ENCODE data around the gene TCEA2. TPM values are rescaled to one million over a fixed set of nuclear protein-coding genes. Genes with fewer than 3 reads are reported as not detected.

Gene TCEA2
- total RNA-seq, 2 donors from 2014 or later, result 17.8 to 25.5 TPM

DNA sequence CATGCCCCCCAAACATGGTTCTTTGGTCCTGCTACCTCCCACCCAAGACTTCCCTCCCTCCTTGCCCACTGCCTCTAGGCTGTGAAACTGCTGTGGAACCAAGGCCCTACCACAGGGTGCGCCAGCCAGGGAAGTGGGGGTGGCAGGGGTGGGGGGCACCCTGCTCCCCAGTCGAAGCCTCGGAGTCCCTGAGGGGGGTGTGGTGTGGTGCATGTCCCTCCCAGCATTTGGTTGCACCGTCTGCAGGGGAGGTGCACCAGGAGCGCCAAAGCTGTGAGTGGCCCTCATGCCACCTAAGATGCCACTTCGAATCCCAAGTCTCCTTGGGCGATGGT is 14.5 kb downstream of the TCEA2 start:
- DNase-seq (ENCODE audit: low spot score), result no peak
- peak overlapping the region in 1 of 2 donors; percentile 16 for H3K4me3 ChIP-seq
- no peaks in the 10 kb centered on the region for H3K9me3 ChIP-seq
- no peaks in the 10 kb centered on the region for H3K27me3 ChIP-seq
- no peak overlapping the region for H3K27ac ChIP-seq
- TF ChIP-seq, protein P1, sequence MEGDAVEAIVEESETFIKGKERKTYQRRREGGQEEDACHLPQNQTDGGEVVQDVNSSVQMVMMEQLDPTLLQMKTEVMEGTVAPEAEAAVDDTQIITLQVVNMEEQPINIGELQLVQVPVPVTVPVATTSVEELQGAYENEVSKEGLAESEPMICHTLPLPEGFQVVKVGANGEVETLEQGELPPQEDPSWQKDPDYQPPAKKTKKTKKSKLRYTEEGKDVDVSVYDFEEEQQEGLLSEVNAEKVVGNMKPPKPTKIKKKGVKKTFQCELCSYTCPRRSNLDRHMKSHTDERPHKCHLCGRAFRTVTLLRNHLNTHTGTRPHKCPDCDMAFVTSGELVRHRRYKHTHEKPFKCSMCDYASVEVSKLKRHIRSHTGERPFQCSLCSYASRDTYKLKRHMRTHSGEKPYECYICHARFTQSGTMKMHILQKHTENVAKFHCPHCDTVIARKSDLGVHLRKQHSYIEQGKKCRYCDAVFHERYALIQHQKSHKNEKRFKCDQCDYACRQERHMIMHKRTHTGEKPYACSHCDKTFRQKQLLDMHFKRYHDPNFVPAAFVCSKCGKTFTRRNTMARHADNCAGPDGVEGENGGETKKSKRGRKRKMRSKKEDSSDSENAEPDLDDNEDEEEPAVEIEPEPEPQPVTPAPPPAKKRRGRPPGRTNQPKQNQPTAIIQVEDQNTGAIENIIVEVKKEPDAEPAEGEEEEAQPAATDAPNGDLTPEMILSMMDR (IDR thresholded peaks at IDR 0.05), result no peak
- H3K36me3 ChIP-seq, result peaks cover 14% of the 10 kb centered on the region
- peaks cover 0 to 43% of the 10 kb centered on the region in 2 donors for H3K4me1 ChIP-seq

DNA sequence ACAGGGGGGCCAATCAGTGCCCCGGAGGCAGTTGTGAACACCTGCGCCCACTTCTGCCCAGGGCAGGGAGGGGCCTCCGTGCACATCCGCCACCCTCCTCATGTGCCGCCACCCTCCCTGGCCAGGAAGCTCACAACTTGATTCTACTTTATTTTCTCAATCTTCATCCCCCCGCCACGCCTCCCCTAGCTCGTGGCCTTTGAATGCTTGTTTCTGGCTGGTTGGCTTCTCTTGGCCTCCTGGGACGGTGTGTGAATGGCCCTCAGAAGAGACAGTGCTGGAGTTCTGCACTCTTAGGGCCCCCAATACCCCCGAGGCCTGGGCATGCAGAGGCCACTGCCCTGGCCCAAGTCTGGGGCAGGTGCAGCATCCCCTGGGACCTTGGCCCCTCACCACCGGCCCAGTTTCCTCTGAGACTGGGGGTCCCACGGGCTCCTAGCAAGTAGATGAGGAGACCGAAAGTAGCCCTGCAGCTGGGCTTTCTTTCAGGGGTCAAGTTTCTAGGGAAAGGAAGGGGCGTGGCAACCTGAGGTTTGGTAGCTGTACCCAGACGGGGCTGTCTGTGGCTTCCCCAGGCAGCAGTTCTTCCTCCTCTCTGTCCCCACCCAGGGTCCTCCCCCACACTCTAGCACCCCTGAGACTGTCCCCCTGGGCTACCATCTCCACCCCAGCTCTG is 15.0 kb downstream of the TCEA2 start:
- peaks cover 0 to 48% of the 10 kb centered on the region in 2 donors for H3K4me1 ChIP-seq
- H3K27me3 ChIP-seq, result no peaks in the 10 kb centered on the region
- H3K9me3 ChIP-seq, result no peaks in the 10 kb centered on the region
- peaks cover 10% of the 10 kb centered on the region for H3K36me3 ChIP-seq
- DNase-seq (ENCODE audit: low spot score), result no peak
- H3K27ac ChIP-seq, result no peak overlapping the region
- peak overlapping the region; percentile 72 to 84 for H3K4me3 ChIP-seq
- TF ChIP-seq, protein P1 (IDR thresholded peaks at IDR 0.05), result no peak

DNA sequence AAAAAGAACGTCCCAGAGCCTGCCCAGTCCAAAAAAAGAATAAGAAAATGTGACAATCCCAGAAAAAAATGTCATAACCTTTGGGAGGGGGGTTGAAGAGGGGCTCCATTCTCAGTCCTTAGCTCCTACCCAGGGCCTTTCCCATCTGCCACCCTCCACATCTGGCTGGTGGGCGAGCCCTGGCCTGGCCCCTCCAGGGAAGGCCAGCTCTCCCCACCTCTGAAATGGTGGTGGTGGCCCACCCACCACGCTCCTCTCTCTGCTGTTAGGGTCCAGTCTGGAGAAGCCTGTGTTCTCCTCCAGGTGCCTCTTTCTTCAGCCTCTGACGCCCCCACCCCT is 15.9 kb downstream of the TCEA2 start:
- Histone ChIP-seq H3K27me3 (no peaks in the 10 kb centered on the region), H3K36me3 (peaks cover 3% of the 10 kb centered on the region), H3K4me1 (peaks cover 0 to 56% of the 10 kb centered on the region in 2 donors), H3K27ac (peak overlapping the region; percentile 79 to 88), H3K4me3 (peak overlapping the region; percentile 72 to 84), H3K9me3 (no peaks in the 10 kb centered on the region)
- TF ChIP-seq, protein P1 (IDR thresholded peaks at IDR 0.05), result no peak
- DNase-seq (ENCODE audit: low spot score), result no peak

DNA sequence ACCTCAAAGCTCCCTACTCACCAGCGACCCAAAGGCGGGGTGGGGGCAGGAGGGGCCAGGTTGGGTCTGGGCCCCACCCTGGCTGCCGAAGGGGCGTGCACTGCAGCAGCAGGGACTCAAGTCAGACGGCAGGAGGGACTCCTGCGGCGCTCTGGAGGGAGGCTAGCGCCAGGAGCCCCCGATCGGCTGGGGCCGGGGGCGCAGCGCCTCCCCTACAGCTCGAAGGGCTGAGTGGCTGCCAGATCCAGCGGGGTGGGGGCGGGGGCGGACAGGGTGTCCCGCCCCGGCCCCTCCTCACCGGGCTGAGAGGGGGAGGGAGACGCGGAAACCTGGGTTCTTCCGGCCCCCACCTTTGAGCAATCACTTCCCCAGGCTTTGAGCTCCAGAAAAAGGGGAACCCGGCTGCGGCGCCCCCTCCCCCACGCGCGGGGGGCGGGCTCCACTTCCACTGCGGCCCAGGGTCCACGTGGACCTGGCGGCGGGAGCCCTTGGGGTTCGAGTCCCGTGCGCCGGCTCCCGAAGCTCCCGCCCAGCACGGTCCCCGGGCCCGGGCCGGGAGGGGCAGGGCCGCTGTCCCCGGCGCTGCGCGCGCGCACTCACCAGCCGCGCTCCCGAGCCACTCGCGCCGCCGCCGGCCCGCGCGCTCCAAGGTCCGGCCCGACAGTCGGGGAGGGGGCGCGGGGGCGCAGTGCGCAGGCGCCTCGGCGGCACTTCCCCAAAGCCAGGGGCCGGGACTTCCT is 16.4 kb downstream of the TCEA2 start, which contains the start of gene RGS19:
Gene RGS19, minus strand, starts transcription at position 246 of the 740 bp plus-strand sequence. CDS start 2,632 bp downstream, outside the sequence.
- DNase-seq (ENCODE audit: low spot score), result no peak
- peak within 1 kb of the TSS; percentile 81 to 88 for H3K27ac ChIP-seq
- TF ChIP-seq, protein P1 (IDR thresholded peaks at IDR 0.05), result no peak
- H3K27me3 ChIP-seq, result no peaks in the 10 kb centered on the region
- H3K4me3 ChIP-seq, result peak within 1 kb of the TSS; percentile 72 to 84
- no peaks in the 10 kb centered on the region for H3K9me3 ChIP-seq
- peaks cover 0 to 61% of the 10 kb centered on the region in 2 donors for H3K4me1 ChIP-seq
- no peaks in the 10 kb centered on the region for H3K36me3 ChIP-seq

DNA sequence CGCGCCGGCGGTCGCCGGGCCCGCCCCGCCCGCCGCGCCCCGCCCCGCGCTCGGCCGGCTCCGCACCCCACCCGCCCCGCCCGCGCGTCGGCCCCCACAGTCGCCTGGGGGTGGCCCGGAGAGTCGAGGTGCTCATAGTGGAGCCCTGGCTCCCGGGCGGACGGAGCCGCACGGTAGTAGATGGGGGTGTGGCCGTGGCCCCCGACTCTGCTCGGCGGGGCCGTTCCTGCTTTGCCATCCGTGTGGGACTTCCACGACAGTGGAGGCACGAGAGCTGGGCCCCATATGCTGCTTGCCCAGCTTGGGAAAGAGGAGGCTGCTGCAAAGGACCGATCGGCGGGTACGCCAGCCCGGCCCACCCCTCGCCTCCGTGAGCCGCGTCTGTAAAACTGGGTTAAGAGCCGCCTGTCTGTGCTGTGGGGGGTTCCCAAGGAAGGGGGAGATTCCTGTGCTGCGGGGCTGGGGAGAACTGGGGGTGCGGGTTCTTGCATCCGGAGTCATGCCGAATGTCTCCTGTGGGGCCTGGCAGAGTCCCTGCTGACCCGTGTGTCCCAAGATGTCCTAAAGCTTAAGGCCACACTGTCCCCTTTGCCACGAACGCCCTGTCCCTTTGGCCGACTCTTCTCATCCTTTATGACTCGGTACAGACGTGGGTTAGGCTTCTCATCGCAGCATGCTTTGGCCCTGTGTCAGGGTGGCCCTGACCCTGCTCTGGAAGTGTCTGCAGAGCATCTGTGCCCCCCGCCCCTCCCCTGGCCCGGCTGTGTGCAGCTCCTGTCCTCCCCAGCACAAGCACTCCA is 17.2 kb downstream of the TCEA2 start, which contains the start of gene OPRL1:
Gene OPRL1, plus strand, starts transcription at position 70 of the 800 bp plus-strand sequence. CDS start 12,639 bp downstream, outside the sequence.
- Histone ChIP-seq H3K27me3 (peaks cover 0 to 7% of the 10 kb centered on the region in 2 donors), H3K4me1 (peaks cover 0 to 64% of the 10 kb centered on the region in 2 donors), H3K9me3 (no peaks in the 10 kb centered on the region), H3K27ac (peak within 1 kb of the TSS; percentile 81 to 88), H3K36me3 (no peaks in the 10 kb centered on the region), H3K4me3 (peak within 1 kb of the TSS; percentile 72 to 84)
- TF ChIP-seq, protein P1 (IDR thresholded peaks at IDR 0.05), result no peak
- peak; percentile 70 for DNase-seq (ENCODE audit: low spot score)
